Measurements from ENCODE around the gene ZFHX2. TPM values are rescaled to one million over a fixed set of nuclear protein-coding genes. Genes with fewer than 3 reads are reported as not detected.

Gene ZFHX2
- total and polyA plus RNA-seq, 2 of the 13 experiments (the other 11 are each of a cell fraction or from before 2014, with no cell fraction given), result 0.17 to 0.44 TPM

- TF ChIP-seq, protein P1, sequence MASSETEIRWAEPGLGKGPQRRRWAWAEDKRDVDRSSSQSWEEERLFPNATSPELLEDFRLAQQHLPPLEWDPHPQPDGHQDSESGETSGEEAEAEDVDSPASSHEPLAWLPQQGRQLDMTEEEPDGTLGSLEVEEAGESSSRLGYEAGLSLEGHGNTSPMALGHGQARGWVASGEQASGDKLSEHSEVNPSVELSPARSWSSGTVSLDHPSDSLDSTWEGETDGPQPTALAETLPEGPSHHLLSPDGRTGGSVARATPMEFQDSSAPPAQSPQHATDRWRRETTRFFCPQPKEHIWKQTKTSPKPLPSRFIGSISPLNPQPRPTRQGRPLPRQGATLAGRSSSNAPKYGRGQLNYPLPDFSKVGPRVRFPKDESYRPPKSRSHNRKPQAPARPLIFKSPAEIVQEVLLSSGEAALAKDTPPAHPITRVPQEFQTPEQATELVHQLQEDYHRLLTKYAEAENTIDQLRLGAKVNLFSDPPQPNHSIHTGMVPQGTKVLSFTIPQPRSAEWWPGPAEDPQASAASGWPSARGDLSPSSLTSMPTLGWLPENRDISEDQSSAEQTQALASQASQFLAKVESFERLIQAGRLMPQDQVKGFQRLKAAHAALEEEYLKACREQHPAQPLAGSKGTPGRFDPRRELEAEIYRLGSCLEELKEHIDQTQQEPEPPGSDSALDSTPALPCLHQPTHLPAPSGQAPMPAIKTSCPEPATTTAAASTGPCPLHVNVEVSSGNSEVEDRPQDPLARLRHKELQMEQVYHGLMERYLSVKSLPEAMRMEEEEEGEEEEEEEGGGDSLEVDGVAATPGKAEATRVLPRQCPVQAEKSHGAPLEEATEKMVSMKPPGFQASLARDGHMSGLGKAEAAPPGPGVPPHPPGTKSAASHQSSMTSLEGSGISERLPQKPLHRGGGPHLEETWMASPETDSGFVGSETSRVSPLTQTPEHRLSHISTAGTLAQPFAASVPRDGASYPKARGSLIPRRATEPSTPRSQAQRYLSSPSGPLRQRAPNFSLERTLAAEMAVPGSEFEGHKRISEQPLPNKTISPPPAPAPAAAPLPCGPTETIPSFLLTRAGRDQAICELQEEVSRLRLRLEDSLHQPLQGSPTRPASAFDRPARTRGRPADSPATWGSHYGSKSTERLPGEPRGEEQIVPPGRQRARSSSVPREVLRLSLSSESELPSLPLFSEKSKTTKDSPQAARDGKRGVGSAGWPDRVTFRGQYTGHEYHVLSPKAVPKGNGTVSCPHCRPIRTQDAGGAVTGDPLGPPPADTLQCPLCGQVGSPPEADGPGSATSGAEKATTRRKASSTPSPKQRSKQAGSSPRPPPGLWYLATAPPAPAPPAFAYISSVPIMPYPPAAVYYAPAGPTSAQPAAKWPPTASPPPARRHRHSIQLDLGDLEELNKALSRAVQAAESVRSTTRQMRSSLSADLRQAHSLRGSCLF (CRISPR knock-in tag; IDR thresholded peaks at IDR 0.05; ENCODE audit: borderline replicate concordance), result no peak
- no peak for TF ChIP-seq ZNF569 (CRISPR knock-in tag; IDR thresholded peaks at IDR 0.05; ENCODE audit: borderline replicate concordance)
- no peak for TF ChIP-seq BRF2 (CRISPR knock-in tag; IDR thresholded peaks at IDR 0.05)
- 0 out of 4 replicates have a peak, but pooled peaks of 1 of the 2 experiments have one; percentile 69 for TF ChIP-seq KLF16 (CRISPR knock-in tag; IDR thresholded peaks at IDR 0.05)
- TF ChIP-seq, protein P2, sequence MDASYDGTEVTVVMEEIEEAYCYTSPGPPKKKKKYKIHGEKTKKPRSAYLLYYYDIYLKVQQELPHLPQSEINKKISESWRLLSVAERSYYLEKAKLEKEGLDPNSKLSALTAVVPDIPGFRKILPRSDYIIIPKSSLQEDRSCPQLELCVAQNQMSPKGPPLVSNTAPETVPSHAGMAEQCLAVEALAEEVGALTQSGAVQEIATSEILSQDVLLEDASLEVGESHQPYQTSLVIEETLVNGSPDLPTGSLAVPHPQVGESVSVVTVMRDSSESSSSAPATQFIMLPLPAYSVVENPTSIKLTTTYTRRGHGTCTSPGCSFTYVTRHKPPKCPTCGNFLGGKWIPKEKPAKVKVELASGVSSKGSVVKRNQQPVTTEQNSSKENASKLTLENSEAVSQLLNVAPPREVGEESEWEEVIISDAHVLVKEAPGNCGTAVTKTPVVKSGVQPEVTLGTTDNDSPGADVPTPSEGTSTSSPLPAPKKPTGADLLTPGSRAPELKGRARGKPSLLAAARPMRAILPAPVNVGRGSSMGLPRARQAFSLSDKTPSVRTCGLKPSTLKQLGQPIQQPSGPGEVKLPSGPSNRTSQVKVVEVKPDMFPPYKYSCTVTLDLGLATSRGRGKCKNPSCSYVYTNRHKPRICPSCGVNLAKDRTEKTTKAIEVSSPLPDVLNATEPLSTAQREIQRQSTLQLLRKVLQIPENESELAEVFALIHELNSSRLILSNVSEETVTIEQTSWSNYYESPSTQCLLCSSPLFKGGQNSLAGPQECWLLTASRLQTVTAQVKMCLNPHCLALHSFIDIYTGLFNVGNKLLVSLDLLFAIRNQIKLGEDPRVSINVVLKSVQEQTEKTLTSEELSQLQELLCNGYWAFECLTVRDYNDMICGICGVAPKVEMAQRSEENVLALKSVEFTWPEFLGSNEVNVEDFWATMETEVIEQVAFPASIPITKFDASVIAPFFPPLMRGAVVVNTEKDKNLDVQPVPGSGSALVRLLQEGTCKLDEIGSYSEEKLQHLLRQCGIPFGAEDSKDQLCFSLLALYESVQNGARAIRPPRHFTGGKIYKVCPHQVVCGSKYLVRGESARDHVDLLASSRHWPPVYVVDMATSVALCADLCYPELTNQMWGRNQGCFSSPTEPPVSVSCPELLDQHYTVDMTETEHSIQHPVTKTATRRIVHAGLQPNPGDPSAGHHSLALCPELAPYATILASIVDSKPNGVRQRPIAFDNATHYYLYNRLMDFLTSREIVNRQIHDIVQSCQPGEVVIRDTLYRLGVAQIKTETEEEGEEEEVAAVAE (CRISPR knock-in tag; IDR thresholded peaks at IDR 0.05; ENCODE audit: borderline replicate concordance), result no peak
- TF ChIP-seq, protein P3, sequence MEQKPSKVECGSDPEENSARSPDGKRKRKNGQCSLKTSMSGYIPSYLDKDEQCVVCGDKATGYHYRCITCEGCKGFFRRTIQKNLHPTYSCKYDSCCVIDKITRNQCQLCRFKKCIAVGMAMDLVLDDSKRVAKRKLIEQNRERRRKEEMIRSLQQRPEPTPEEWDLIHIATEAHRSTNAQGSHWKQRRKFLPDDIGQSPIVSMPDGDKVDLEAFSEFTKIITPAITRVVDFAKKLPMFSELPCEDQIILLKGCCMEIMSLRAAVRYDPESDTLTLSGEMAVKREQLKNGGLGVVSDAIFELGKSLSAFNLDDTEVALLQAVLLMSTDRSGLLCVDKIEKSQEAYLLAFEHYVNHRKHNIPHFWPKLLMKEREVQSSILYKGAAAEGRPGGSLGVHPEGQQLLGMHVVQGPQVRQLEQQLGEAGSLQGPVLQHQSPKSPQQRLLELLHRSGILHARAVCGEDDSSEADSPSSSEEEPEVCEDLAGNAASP (CRISPR knock-in tag; IDR thresholded peaks at IDR 0.05; ENCODE audit: borderline replicate concordance), result peak; percentile 29; the same call in 1 of the 2 replicates
These were observed 8.5 kb upstream of the ZFHX2 start (continued) for GRCh38 chr14:23559926-23560520.

Data from HepG2 (cell line).